ENCODE measurements around the gene TEAD2.

DNA sequence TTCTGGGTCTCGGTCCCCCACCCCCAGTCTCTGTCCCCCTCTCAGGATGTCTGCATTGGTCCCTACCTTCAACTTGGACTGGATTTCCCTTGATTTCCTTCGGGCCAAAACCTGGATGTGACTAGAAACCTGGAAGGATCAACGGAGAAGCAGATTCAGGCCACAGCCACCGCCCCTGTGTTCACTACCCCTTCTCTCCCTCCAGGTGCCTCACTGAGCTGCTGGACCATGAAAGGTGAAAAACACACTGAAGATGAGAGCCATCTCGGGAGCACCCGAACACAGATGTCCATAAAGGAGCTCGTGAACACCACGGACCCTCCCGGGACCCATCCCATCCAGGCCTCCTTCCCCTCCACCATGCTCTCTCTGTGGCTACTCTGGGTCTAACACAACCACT, 5.0 kb downstream of the TEAD2 start:
- TF ChIP-seq, protein P1, sequence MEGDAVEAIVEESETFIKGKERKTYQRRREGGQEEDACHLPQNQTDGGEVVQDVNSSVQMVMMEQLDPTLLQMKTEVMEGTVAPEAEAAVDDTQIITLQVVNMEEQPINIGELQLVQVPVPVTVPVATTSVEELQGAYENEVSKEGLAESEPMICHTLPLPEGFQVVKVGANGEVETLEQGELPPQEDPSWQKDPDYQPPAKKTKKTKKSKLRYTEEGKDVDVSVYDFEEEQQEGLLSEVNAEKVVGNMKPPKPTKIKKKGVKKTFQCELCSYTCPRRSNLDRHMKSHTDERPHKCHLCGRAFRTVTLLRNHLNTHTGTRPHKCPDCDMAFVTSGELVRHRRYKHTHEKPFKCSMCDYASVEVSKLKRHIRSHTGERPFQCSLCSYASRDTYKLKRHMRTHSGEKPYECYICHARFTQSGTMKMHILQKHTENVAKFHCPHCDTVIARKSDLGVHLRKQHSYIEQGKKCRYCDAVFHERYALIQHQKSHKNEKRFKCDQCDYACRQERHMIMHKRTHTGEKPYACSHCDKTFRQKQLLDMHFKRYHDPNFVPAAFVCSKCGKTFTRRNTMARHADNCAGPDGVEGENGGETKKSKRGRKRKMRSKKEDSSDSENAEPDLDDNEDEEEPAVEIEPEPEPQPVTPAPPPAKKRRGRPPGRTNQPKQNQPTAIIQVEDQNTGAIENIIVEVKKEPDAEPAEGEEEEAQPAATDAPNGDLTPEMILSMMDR (IDR thresholded peaks at IDR 0.05 in 8 of 11, conservative IDR thresholded peaks at IDR 0.05 in 3 of 11) = no peak
- no peak for TF ChIP-seq POLR2A (IDR thresholded peaks at IDR 0.05)
